ENCODE data around the gene ANKS3. TPM values are rescaled to one million over a fixed set of nuclear protein-coding genes. Genes with fewer than 3 reads are reported as not detected.

The ANKS3 gene
- total RNA-seq, 4 donors from 2014 or later = 22.9 to 35.3 (median 25.1) TPM

DNA sequence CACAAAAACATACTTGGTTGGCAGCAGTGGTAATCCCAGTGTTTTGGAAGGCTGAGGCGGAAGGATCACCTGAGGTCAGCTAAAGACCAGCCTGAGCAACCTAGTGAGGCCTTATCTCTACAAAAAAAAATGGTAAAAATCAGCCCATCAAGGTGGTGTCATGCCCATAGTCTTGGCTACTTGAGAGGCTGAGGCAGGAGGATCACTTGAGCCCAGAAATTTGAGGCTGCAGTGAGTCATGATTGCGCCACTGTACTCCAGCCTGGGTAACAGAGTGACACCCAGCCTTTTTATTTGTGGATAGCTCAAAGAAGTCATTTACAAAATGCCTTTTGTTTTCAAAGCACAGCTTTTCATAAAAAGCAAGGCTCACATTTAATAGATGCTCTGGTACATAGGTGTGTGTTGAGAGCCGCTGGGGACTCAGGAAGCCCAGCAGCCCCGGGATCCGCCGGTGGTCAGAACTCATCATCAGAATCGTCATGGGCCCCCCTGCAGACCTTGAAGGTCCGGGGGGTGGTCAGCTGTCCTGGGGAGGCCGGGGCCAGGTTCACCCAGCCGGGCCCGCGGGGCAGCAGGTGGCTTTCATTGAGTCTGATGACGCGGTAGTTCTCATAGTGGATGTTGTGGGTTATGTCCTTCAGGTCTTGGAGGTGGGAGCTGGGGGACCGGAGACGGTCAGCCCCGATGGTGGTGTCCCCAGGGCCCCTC lies 43.4 kb upstream of the ANKS3 start:
- Histone ChIP-seq H3K4me1 (no peaks in the 10 kb centered on the region), H3K27ac (no peak overlapping the region), H3K27me3 (no peaks in the 10 kb centered on the region), H3K9me3 (no peaks in the 10 kb centered on the region), H3K4me3 (replicated peaks in 1 of 3) (no peak overlapping the region), H3K36me3 (no peaks in the 10 kb centered on the region)
- WGBS, 2 donors = 81 to 86% methylated on average over 12 to 17 of the region's 17 CpGs
- DNase-seq = no peak
- intact Hi-C loops (cut with DNase I) = no loop called here
- no peak for TF ChIP-seq POLR2A (IDR thresholded peaks at IDR 0.05)
- TF ChIP-seq, protein P1, sequence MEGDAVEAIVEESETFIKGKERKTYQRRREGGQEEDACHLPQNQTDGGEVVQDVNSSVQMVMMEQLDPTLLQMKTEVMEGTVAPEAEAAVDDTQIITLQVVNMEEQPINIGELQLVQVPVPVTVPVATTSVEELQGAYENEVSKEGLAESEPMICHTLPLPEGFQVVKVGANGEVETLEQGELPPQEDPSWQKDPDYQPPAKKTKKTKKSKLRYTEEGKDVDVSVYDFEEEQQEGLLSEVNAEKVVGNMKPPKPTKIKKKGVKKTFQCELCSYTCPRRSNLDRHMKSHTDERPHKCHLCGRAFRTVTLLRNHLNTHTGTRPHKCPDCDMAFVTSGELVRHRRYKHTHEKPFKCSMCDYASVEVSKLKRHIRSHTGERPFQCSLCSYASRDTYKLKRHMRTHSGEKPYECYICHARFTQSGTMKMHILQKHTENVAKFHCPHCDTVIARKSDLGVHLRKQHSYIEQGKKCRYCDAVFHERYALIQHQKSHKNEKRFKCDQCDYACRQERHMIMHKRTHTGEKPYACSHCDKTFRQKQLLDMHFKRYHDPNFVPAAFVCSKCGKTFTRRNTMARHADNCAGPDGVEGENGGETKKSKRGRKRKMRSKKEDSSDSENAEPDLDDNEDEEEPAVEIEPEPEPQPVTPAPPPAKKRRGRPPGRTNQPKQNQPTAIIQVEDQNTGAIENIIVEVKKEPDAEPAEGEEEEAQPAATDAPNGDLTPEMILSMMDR (IDR thresholded peaks at IDR 0.05) = no peak

DNA sequence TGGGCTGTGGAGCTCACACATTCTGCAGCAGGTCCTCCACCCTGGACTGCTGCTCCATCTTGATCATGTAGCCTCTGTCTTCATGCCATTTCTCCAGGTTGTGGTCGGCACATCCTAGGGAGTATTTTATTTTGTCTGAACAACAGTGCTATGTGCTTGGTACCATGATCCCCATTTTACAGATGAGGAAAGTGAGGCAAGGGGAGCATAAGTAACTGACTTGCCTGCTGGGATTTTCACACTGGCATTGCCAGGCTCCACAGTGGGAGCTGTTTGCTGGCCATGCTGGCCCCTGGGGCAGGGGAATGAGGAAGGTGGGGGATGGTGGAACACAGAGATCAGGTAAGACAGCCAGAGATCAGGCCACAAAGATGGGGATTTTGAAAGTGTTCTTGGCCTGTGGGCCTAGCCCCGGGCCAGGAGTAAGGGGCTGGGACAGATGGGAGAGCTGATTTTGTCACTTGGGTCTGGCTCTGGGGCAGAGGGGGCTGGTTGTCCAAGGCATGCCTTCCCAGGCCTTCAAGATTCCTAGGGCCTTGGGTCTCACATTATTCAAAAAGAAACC lies 42.2 kb upstream of the ANKS3 start:
- Histone ChIP-seq H3K4me1 (no peaks in the 10 kb centered on the region), H3K27me3 (no peaks in the 10 kb centered on the region), H3K4me3 (replicated peaks in 1 of 3) (no peak overlapping the region), H3K27ac (no peak overlapping the region), H3K36me3 (no peaks in the 10 kb centered on the region), H3K9me3 (no peaks in the 10 kb centered on the region)
- intact Hi-C loops (cut with DNase I) = no loop called here
- 77 to 97% methylated on average over 2 of the region's 2 CpGs for WGBS, 2 donors
- no peak for TF ChIP-seq POLR2A (IDR thresholded peaks at IDR 0.05)
- TF ChIP-seq, protein P1 (IDR thresholded peaks at IDR 0.05) = no peak
- DNase-seq = no peak

DNA sequence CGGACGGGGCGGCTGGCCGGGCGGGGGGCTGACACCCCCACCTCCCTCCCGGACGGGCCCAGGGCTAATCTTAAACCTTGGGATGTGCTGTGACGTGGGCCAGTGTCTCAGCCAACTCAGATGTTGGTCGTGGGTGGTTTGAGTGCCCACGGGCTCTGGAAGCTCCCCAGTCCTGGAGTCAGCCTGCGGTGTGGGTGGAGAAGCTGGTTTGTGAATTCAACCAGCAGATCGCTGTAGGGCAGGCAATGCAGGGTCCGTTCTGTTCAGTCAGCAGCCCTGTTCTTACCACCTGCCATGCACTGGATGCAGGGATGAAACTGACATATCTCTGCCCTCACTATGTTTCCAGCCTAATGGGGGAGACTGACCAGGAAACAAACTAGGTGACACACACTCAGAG lies 40.9 kb upstream of the ANKS3 start:
- Histone ChIP-seq H3K27ac (no peak overlapping the region), H3K4me3 (replicated peaks in 1 of 3) (no peak overlapping the region), H3K9me3 (no peaks in the 10 kb centered on the region), H3K4me1 (no peaks in the 10 kb centered on the region), H3K36me3 (no peaks in the 10 kb centered on the region), H3K27me3 (no peaks in the 10 kb centered on the region)
- DNase-seq = no peak
- no peak for TF ChIP-seq POLR2A (IDR thresholded peaks at IDR 0.05)
- TF ChIP-seq, protein P1 (IDR thresholded peaks at IDR 0.05) = no peak
- WGBS, 2 donors = 93% methylated on average over 3 to 7 of the region's 13 CpGs
- intact Hi-C loops (cut with DNase I) = no loop called here

DNA sequence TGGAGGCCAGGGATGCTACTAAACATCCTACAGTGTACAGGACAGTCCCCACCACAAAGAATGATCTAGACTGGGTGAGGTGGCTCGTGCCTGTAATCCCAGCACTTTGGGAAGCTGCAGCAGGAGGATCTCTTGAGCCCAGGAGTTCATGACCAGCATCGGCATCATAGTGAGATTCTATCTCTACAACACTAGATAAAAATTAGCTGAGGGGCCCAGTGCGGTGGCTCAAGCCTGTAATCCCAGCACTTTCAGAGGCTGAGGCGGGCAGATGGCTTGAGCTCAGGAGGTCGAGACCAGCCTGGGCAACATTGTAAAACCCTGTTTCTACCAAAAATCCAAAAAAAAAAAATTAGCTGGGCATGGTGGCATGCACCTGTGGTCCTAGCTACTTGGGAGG lies 38.3 kb upstream of the ANKS3 start:
- DNase-seq = no peak
- intact Hi-C loops (cut with DNase I) = no loop called here

DNA sequence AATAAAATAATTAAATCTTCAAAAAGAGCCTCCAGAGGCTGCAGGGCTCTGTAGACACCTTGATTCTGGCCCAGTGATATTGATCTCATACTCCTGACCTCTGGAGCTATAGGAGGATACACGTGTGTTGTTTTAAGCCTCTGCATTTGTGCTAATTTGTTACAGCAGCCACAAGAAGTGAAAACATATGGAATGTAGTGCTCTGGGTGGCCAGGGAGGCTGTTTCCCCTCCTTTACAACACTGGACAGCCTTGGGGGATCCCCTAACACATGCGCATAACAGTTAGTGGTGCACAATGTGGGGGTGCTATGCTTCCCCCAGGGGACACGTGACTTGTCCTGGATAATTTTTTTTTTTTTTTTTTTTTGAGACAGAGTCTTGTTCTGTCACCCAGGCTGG lies 37.6 kb upstream of the ANKS3 start:
- no peak overlapping the region for H3K27ac ChIP-seq
- peaks cover 0 to 9% of the 10 kb centered on the region in 2 donors for H3K4me1 ChIP-seq
- TF ChIP-seq POLR2A (IDR thresholded peaks at IDR 0.05) = no peak
- TF ChIP-seq, protein P1 (IDR thresholded peaks at IDR 0.05) = no peak
- H3K27me3 ChIP-seq = no peaks in the 10 kb centered on the region
- no peak overlapping the region for H3K4me3 ChIP-seq (replicated peaks in 1 of 3)
- 67 to 70% methylated on average over 3 of the region's 3 CpGs for whole genome bisulfite sequencing, 2 donors
- H3K36me3 ChIP-seq = no peaks in the 10 kb centered on the region
- no peak for DNase-seq
- H3K9me3 ChIP-seq = no peaks in the 10 kb centered on the region
- intact Hi-C loops (cut with DNase I) = no loop called here

More for the DNA sequence above, 38.3 kb upstream of the ANKS3 start:
- peaks cover 0 to 8% of the 10 kb centered on the region in 2 donors for H3K4me1 ChIP-seq
- no peak overlapping the region for H3K4me3 ChIP-seq (replicated peaks in 1 of 3)
- H3K36me3 ChIP-seq = no peaks in the 10 kb centered on the region
- no peak overlapping the region for H3K27ac ChIP-seq
- H3K27me3 ChIP-seq = no peaks in the 10 kb centered on the region
- no peak for TF ChIP-seq POLR2A (IDR thresholded peaks at IDR 0.05)
- TF ChIP-seq, protein P1 (IDR thresholded peaks at IDR 0.05) = no peak
- no peaks in the 10 kb centered on the region for H3K9me3 ChIP-seq
- WGBS, 2 donors = 82 to 87% methylated on average over 4 to 5 of the region's 5 CpGs

All from thyroid gland (tissue), 4 donors.